ENCODE data around the gene EPB42.
"Not testable (repeated sequence)": the region's sequence is repeated elsewhere in the genome, so short reads cannot be mapped to it uniquely, and the experiment has no call there.

Gene EPB42

GRCh38 chr15:43239732-43240491 lies 19.1 kb upstream of the EPB42 start:
- no peak for DNase-seq

GRCh38 chr15:43238671-43239131 lies 17.9 kb upstream of the EPB42 start:
- DNase-seq = no peak

DNA sequence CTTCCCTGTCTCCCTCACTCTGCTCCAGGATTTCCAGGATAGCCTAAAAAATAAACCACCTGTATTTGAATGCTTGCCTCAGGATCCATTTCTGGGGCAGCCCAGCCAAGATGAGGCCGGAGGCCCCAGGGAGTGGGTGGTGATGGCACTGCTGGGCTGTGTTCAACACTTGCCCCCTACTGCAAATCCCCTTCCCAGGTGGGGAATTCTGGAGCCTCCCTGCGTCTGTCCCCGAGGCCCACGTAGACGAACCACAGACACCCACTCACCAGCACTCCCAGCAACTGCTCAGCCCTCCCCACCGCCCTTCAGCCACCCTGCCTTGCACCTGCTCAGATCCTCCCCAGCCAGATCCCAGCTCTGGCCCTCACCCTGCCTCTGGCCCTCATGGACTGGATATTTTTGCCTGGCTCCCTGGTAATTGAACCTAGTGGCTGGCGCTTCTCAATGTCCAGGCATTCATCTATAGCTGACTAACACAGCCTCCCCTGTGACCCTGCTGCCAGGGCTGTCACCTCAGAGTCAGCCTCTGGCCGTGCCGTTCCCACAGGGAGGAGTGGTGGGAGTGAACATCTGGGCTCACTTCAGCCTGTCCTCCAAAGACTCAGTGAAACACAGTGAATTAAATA lies 17.1 kb upstream of the EPB42 start:
- DNase-seq = no peak

- no peak for DNase-seq
Observed at GRCh38 chr15:43235536-43235935, 14.7 kb upstream of the EPB42 start.

GRCh38 chr15:43232289-43232874 lies 11.6 kb upstream of the EPB42 start:
- DNase-seq = no peak

GRCh38 chr15:43230640-43231115 lies 9.9 kb upstream of the EPB42 start:
- DNase-seq = no peak

DNA sequence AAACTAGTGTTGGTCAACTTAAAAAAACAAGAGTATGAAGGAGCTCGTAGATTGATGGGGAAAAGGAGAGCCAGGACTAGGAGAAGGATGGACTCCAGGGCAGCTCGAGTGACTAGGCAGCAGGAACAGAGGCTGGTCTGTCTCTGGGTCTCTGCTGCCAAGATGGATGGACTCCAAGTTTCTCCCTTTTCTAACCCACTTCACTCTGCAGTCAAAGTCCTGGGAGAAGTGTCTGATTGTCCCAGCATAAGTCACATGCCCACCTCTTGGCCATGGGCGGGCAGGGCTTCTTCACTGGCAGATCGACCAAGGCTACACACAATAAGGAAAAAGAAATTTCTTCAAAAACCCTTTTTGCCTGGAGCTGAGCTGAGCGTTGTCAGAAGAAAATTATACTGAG lies 9.2 kb upstream of the EPB42 start:
- DNase-seq = no peak

DNA sequence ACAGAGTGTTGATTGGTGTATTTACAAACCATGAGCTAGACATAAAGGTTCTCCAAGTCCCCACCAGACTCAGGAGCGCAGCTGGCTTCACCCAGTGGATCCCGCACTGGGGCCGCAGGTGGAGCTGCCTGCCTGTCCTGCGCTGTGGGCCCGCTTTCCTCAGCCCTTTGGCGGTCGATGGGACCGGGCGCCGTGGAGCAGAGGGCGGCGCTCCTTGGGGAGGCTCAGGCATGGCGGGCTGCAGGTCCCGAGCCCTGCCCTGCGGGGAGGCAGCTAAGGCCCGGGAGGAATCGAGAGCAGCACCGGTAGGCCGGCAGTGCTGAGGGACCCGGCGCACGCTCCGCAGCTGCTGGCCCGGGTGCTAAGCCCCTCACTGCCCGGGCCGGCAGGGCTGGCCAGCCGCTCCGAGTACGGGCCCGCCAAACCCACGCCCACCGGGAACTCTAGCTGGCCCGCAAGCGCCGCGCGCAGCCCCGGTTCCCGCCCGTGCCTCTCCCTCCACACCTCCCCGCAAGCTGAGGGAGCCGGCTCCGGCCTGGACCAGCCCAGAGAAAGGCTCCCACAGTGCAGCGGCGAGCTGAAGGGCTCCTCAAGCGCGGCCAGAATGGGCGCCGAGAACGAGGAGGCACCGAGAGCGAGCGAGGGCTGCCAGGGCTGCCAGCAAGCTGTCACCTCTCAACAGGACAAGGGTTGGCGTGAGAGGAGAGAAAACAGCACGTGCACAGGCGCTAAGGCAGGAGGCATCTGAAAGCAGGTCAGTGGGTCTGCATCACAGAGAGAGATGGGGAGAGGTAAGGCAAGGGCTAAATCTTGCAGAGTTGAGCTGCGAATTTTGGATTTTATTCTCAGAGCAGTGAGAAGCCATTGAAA lies 5.9 kb upstream of the EPB42 start:
- DNase-seq = no peak

- DNase-seq = not testable (repeated sequence)
Observed at GRCh38 chr15:43225950-43226255, 5.1 kb upstream of the EPB42 start.

DNA sequence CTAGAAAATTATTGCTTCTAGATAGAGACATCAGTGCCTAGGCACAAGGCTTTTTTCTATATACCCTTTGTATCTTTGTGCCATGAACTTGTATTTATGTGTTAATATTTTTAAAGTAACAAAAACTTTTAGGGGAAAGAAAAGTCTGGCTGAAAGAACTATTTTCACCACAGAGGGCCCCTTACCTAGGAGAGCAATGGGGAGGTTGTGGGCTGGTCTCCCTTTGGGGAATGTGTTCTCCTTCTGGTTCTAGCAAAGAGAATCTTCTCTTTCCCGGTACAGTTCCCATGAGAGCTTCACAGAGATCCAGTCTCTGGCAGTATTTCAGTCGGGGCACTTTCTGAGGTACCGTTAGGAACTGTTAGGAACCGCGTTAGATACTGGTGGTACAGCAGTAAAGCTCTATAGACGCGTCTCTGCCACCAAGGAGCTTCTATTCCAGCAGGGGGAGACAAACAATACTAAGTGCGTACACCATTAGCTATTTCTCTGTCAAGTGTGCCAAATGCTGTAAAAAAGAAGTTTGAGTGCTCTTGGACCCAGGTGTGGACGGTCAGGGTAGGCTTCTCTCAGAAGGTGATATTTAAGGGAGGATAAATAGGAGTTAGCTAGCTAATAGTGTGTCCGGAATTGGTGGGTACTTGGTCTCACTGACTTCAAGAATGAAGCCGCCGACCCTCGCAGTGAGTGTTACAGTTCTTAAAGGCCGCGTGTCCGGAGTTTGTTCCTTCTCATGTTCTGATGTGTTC lies 4.6 kb upstream of the EPB42 start:
- peak; percentile 45 for DNase-seq

DNA sequence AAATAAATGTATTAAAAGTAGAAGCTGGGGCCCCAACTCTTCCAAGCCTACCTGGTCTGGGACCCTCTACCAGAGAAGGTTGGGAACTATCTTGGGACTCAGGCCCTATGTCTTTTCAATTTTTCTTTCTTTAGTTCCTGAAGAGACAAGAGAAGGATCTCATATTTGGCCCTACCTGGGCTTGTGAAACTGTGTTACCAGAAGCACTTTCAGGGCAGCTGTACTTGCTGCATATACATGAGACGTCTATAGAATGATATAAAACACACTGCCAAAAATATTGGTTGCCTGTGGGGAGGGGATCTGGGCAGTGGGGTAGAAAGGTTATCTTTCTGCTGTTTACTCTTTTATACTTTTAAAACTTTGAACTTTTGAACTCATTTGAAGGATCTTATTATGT lies 604 bp upstream of the EPB42 start:
- no peak for DNase-seq

DNA sequence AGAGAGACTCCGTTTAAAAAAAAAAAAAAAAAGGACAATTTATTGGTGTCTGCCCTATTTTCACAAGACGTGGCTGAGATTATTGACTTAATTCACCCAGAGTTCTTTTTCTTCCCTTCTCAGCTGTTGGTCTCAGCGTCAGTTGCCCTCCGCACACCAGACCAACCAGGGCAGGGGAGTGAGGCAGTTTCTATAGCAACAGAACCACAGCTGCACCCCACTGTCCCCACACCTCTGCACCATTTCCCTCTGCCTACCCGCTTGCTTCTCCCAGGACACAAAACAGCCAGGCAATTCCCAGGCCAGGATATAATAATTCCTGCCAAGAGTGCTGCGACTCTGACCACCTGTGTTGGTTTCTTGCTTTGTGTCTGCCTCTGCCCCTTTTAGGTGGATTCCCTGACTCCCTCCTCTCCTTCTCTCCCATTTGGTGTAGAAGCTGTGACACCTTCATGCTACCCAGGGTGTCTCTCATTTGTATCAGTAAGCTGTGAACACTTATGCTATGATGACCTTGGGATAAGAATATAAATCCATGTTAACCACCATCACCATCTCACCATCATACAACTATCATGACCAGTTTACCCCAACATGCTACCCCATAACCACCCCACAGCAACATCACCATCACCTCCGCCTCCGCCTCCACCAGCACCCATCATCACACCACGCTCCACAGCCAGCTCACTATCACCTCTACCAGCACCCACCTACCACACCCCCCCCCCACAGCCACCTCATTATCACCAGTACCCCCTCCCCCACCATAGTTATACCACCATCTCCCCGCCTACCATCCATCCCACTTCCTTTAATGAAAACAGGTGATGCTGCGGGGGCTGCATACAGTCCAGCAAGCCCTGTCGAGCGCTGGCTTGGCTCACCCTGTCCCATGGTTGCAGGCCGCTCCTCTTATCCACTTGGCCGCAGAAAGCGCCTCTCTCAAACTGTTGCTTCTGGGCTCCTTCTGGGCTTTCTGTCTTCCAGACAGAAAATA lies 589 bp downstream of the EPB42 start:
- DNase-seq = no peak

DNA sequence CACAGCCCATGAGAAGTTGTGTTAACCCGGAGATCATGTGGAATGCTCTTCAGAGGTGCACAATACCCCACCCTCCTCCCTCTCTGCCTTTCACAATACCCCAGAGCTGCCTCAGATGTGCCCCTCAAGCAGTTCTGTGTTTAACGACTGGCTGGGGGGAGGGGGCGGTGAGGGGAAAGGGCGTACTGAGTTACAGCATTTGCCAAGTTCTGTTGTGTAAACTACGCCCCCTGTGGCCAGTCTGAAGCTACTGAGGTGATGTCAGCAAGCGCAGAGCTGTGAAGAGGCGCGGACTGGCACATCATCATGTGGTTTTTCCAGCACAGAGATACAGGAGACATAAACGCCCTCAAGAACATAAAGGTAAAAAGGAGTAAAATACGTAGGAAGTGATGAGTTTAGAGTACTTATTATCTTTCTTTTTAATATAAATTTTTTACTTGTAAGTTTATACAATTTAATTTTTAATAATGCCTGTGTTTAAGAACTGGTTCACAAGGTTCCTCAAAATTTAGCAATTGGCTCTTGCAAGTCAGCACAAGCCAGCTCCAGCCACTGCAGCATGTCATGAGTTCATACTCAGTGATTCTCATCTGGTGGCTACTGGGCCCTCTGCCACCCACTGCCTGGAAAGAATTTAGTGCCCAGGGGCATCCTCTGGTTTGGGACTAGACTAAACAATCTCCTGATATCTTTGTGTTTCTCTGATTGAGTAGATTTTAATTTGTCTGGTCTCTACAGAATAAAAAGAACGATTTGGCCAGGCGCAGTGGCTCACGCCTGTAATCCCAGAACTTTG lies 1.7 kb downstream of the EPB42 start:
- no peak for DNase-seq

- DNase-seq = no peak
Observed at GRCh38 chr15:43215961-43216360, 4.9 kb downstream of the EPB42 start.

GRCh38 chr15:43214592-43215295 lies 6.1 kb downstream of the EPB42 start:
- DNase-seq = no peak

- DNase-seq = no peak
Observed at GRCh38 chr15:43214169-43214568, 6.6 kb downstream of the EPB42 start.

DNA sequence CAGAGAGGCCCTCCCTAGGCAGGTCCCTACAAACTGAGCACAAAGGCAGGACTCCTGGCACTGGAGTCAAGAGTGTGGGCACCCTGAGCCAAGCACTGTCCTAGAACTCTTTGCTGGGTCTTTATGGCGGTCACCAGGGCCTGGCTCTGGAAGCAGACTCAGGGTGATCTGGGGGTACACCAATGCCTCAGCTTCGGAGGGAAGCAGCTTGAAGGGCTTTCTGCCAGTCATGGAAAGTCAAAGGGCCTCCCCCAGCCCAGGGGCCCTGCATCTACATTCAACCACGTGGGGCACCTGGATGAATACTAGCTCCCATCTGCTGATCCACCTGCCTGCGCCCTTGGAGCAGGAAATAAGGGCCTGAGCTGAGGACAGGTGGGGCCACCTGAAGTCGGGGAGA lies 7.4 kb downstream of the EPB42 start:
- DNase-seq = no peak

DNA sequence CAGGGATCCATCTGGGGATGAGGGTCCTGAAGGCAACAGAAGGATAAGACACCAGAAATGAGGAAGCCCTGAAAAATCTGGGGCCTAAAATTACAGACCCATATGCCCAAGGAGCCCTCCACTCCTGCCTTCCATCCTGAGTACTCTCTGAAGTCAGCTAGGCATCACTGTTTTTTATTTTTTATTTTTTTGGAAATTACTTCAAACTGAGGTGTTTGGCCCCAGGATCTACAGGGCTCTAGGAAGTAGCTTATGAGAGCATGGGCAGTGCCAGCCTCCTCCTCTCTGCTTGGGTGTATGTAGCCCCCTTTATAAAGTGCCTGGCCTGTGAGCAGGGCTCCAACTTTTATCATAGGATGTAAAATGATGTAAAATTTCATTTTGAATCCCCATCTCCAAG lies 7.9 kb downstream of the EPB42 start:
- DNase-seq = no peak

GRCh38 chr15:43212299-43212698 lies 8.5 kb downstream of the EPB42 start:
- no peak for DNase-seq

All from central memory CD4-positive, alpha-beta T cell (primary cell).